Smooth muscle cell (in vitro differentiated cells): ENCODE data around the gene CFAP100. TPM values are rescaled to one million over a fixed set of nuclear protein-coding genes. Genes with fewer than 3 reads are reported as not detected.

ENCODE experiments used
- DNase-seq: peaks from one replicate; lab custom pipeline; 2025; ENCODE audit not compliant: unreplicated experiment; lab: John Stamatoyannopoulos, UW
- H2AFZ ChIP-seq: fragments of 200-600 bp; sonication (generic); 2 replicates; pipeline ENCODE4 v1.6.0; 2016; ENCODE audit warnings: antibody characterized with exemption, low read depth, mild to moderate bottlenecking
- H3F3A ChIP-seq: fragments of 200-600 bp; sonication (generic); 2 replicates; pipeline ENCODE4 v1.6.0; 2017; ENCODE audit warnings: antibody characterized with exemption, low read depth
- H3K27ac ChIP-seq: fragments of 200-600 bp; sonication (generic); 2 replicates; pipeline ENCODE4 v1.5.1; 2016; ENCODE audit warnings: low read depth, mild to moderate bottlenecking
- H3K27me3 ChIP-seq: fragments of 200-600 bp; sonication (generic); 2 replicates; pipeline ENCODE4 v1.6.1; 2016; ENCODE audit warnings: low read depth, mild to moderate bottlenecking
- H3K36me3 ChIP-seq: fragments of 200-600 bp; sonication (generic); 2 replicates; pipeline ENCODE4 v1.5.1; 2016; ENCODE audit warnings: low read depth
- H3K4me1 ChIP-seq: fragments of 200-600 bp; sonication (generic); 2 replicates; pipeline ENCODE4 v1.5.1; 2016; ENCODE audit warnings: low read depth
- H3K4me2 ChIP-seq: fragments of 200-600 bp; sonication (generic); 2 replicates; pipeline ENCODE4 v1.6.0; 2016; ENCODE audit warnings: mild to moderate bottlenecking
- H3K4me3 ChIP-seq: fragments of 200-600 bp; sonication (generic); 2 replicates; pipeline ENCODE4 v1.5.1; 2016; ENCODE audit warnings: mild to moderate bottlenecking
- H3K79me2 ChIP-seq: fragments of 200-600 bp; sonication (generic); 2 replicates; pipeline ENCODE4 v1.6.0; 2016; ENCODE audit warnings: low read depth, mild to moderate bottlenecking
- H3K9ac ChIP-seq: fragments of 200-600 bp; sonication (generic); 2 replicates; pipeline ENCODE4 v1.6.0; 2016; ENCODE audit warnings: low read depth
- H3K9me3 ChIP-seq: fragments of 200-600 bp; sonication (generic); replicated peaks from 2 replicates; pipeline ENCODE4 v1.5.1; 2016; ENCODE audit warnings: low read depth
- H4K20me1 ChIP-seq: fragments of 200-600 bp; sonication (generic); 2 replicates; pipeline ENCODE4 v1.6.0; 2016; ENCODE audit warnings: low read depth
- CTCF ChIP-seq: fragments of 200-600 bp; sonication (generic); IDR thresholded peaks from 2 replicates; pipeline ENCODE4 v1.5.1; 2017; ENCODE audit warnings: borderline replicate concordance, mild to moderate bottlenecking, antibody characterized with exemption; ENCODE audit not compliant: insufficient read depth, poor library complexity, severe bottlenecking
- WGBS: methylation state at CpG from one replicate; pipeline ENCODE4 v1.1.7; 2016; ENCODE audit warnings: low lambda C conversion rate; 5-methylcytosine and 5-hydroxymethylcytosine counted together
- polyA plus RNA-seq: library from polyadenylated mRNA; unstranded; fragments of >200 nt; fragmentation: Nextera tagmentation; extraction: Ambion mirVana; gene quantifications from 2 replicates; pipeline ENCODE4 v1.2.1, GENCODE V29; 2016
- total RNA-seq: library from RNA; depleted of rRNA; stranded (reverse); fragments of >200 nt; gene quantifications from 2 replicates; pipeline ENCODE4 v1.2.3, GENCODE V29; 2014

The CFAP100 gene
- total and polyA plus RNA-seq, 2 experiments from 2014 or later = not detected

GRCh38 chr3:126445506-126445905 is 50.8 kb downstream of the CFAP100 start:
- no peak overlapping the region for H2AFZ ChIP-seq
- no peak for TF ChIP-seq CTCF
- H3K4me1 ChIP-seq = peaks cover 3% of the 10 kb centered on the region
- 97% methylated on average over 5 of the region's 5 CpGs for WGBS
- no peak overlapping the region for H3K9ac ChIP-seq
- no peaks in the 10 kb centered on the region for H3K27me3 ChIP-seq
- H3K36me3 ChIP-seq = no peaks in the 10 kb centered on the region
- H3K27ac ChIP-seq = no peak overlapping the region
- H3K9me3 ChIP-seq = no peaks in the 10 kb centered on the region
- H3K4me3 ChIP-seq = no peak overlapping the region
- no peak overlapping the region for H3K4me2 ChIP-seq
- H3F3A ChIP-seq = no peaks in the 10 kb centered on the region
- no peaks in the 10 kb centered on the region for H3K79me2 ChIP-seq
- H4K20me1 ChIP-seq = peaks cover 5% of the 10 kb centered on the region
- no peak for DNase-seq

GRCh38 chr3:126446301-126446700 is 51.6 kb downstream of the CFAP100 start:
- Histone ChIP-seq H3F3A (no peaks in the 10 kb centered on the region), H3K9me3 (no peaks in the 10 kb centered on the region), H2AFZ (no peak overlapping the region), H3K27ac (no peak overlapping the region), H3K4me3 (no peak overlapping the region), H3K79me2 (no peaks in the 10 kb centered on the region), H3K4me1 (no peaks in the 10 kb centered on the region), H3K4me2 (no peak overlapping the region), H4K20me1 (peaks cover 5% of the 10 kb centered on the region), H3K27me3 (no peaks in the 10 kb centered on the region), H3K36me3 (no peaks in the 10 kb centered on the region), H3K9ac (no peak overlapping the region)
- WGBS = 90% methylated on average over 8 of the region's 8 CpGs
- TF ChIP-seq CTCF = no peak
- no peak for DNase-seq

GRCh38 chr3:126446791-126447190 is 52.1 kb downstream of the CFAP100 start:
- Histone ChIP-seq H3K4me3 (no peak overlapping the region), H3K4me1 (no peaks in the 10 kb centered on the region), H3K9me3 (no peaks in the 10 kb centered on the region), H2AFZ (no peak overlapping the region), H4K20me1 (peaks cover 5% of the 10 kb centered on the region), H3K27ac (no peak overlapping the region), H3K36me3 (no peaks in the 10 kb centered on the region), H3F3A (no peaks in the 10 kb centered on the region), H3K27me3 (no peaks in the 10 kb centered on the region), H3K4me2 (no peak overlapping the region), H3K9ac (no peak overlapping the region), H3K79me2 (no peaks in the 10 kb centered on the region)
- TF ChIP-seq CTCF = no peak
- DNase-seq = no peak
- 78% methylated on average over 2 of the region's 2 CpGs for WGBS

- Histone ChIP-seq H3K36me3 (no peaks in the 10 kb centered on the region), H3K79me2 (no peaks in the 10 kb centered on the region), H4K20me1 (peaks cover 5% of the 10 kb centered on the region), H3K4me3 (no peak overlapping the region), H3F3A (no peaks in the 10 kb centered on the region), H3K4me2 (no peak overlapping the region), H3K27me3 (no peaks in the 10 kb centered on the region), H3K9me3 (no peaks in the 10 kb centered on the region), H2AFZ (no peak overlapping the region), H3K27ac (no peak overlapping the region), H3K4me1 (no peaks in the 10 kb centered on the region), H3K9ac (no peak overlapping the region)
- no peak for TF ChIP-seq CTCF
- no peak for DNase-seq
- 91% methylated on average over 12 of the region's 12 CpGs for WGBS
Measured at GRCh38 chr3:126447456-126448106, 52.9 kb downstream of the CFAP100 start.
